ENCODE data around the gene MRPL14.

The MRPL14 gene

DNA sequence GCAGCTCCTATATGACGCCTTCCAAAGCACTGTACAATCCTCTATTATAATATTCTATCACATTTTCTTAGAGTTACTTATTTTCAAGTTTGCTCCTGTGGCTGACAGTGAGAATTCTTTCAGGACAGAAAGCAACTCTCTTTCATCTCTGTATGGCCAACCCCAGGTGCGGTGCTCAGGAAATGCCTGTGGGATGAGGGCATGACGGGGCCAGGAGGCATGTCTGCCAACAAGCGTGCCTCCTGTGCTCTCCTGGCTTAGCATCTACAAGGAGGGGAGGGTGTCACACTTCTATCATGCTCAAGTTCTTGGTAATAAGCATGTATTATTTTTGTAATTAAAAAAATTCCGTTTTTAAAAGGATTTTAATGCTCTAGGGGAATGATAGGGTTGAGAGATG lies 11.4 kb downstream of the MRPL14 start:
- Histone ChIP-seq H3K27me3 (ENCODE audit: control insufficient read depth, insufficient read depth, low read length) (no peaks in the 10 kb centered on the region), H3K9ac (ENCODE audit: low read length) (no peak overlapping the region), H3K4me1 (ENCODE audit: control insufficient read depth, insufficient read depth, low read length) (peaks cover 79% of the 10 kb centered on the region), H3K4me3 (ENCODE audit: low read length) (no peak overlapping the region), H3K9me3 (ENCODE audit: control insufficient read depth, low read length) (no peaks in the 10 kb centered on the region), H3K36me3 (ENCODE audit: control insufficient read depth, insufficient read depth, low read length) (peaks cover 14% of the 10 kb centered on the region)

DNA sequence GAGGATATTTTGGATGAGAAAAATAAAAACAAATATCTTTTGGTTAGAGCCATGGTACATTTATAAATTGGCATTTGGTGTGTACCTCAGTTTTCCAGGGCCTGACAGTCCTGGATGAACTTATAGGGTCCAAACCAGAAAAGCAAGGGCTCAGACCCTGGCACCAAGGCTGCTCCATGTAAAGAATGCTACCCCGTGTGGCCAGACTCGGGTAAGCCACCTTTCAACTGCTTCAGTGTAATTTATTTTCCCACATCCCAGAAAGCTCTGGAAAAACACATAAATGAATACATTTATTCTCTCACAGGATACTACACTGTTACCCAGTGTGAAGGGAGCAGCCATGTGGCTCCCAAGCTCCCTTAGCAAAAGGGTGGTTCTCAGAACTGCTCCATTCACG lies 13.8 kb downstream of the MRPL14 start:
- Histone ChIP-seq H3K4me3 (ENCODE audit: low read length) (no peak overlapping the region), H3K9me3 (ENCODE audit: control insufficient read depth, low read length) (no peaks in the 10 kb centered on the region), H3K4me1 (ENCODE audit: control insufficient read depth, insufficient read depth, low read length) (peaks cover 70% of the 10 kb centered on the region), H3K36me3 (ENCODE audit: control insufficient read depth, insufficient read depth, low read length) (peaks cover 21% of the 10 kb centered on the region), H3K27me3 (ENCODE audit: control insufficient read depth, insufficient read depth, low read length) (no peaks in the 10 kb centered on the region), H3K9ac (ENCODE audit: low read length) (no peak overlapping the region)

DNA sequence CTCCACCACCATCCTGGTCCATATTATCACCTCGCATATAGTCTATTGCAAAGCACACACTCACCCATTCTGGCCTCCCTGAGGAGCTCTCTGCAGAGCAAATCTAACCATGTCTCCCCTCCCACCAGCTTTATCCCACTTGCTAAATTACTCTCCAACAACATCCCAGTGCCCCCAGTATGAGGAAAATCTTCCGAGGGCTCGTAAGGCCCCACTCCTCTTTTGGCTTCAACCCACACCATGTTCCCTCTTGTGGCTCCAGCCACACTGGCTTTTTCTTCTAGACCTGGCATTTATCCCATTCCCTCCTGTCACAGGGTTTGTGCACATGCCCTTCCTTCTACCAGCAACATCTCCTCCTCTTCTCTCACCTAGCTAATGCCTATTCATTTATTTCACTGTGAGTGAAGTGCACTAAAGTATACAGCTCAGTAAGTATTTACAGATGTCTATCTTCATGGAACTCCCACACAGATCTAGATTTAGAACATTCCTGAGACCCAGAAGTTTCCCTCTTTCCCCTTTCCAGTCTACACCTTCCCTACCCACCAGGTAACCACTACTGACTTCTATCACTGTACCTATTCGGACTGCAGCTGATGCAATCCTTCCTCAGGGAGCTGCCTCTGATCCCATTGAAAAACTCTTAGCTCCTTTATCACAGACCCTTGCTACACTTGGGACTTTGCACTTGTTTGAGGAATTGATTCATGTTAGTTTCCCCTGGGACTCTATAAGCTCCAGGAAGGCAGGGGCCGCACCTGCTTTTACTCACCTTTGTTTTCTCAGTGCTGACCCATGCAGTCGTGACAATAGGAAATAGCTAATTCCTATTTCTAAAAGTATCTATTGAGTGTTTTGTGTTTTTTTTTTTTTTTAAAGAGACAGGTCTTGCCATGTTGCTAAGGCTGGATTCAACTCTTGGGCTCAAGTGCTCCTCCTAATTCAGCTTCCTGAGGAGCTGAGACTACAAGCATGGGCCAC lies 15.5 kb downstream of the MRPL14 start:
- Histone ChIP-seq H3K27me3 (ENCODE audit: control insufficient read depth, insufficient read depth, low read length) (no peaks in the 10 kb centered on the region), H3K9ac (ENCODE audit: low read length) (peak overlapping the region; percentile 30), H3K9me3 (ENCODE audit: control insufficient read depth, low read length) (no peaks in the 10 kb centered on the region), H3K4me3 (ENCODE audit: low read length) (no peak overlapping the region), H3K4me1 (ENCODE audit: control insufficient read depth, insufficient read depth, low read length) (peaks cover 53% of the 10 kb centered on the region), H3K36me3 (ENCODE audit: control insufficient read depth, insufficient read depth, low read length) (peaks cover 21% of the 10 kb centered on the region)

DNA sequence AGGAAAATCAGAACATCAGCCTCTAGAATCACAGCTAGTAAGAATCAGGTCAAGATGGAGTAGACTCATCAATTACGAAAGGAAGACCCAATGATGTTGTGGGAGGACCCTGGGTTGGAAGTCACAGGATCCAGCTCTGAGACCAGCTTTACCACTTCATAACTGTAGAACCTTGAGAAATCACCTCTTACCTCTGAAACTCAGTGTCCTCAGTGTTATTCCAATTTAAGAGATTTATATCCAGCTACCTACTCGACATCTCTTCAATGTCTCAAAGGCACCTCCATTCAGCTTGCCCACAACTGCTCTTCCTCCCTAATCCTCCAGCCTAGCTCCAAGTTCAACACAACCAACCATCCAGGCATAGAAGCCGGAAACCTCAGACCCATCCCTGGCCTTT lies 16.3 kb downstream of the MRPL14 start:
- peaks cover 46% of the 10 kb centered on the region for H3K4me1 ChIP-seq (ENCODE audit: control insufficient read depth, insufficient read depth, low read length)
- H3K36me3 ChIP-seq (ENCODE audit: control insufficient read depth, insufficient read depth, low read length) = peaks cover 21% of the 10 kb centered on the region
- H3K9ac ChIP-seq (ENCODE audit: low read length) = peak overlapping the region; percentile 30
- H3K27me3 ChIP-seq (ENCODE audit: control insufficient read depth, insufficient read depth, low read length) = no peaks in the 10 kb centered on the region
- H3K4me3 ChIP-seq (ENCODE audit: low read length) = no peak overlapping the region
- H3K9me3 ChIP-seq (ENCODE audit: control insufficient read depth, low read length) = no peaks in the 10 kb centered on the region

DNA sequence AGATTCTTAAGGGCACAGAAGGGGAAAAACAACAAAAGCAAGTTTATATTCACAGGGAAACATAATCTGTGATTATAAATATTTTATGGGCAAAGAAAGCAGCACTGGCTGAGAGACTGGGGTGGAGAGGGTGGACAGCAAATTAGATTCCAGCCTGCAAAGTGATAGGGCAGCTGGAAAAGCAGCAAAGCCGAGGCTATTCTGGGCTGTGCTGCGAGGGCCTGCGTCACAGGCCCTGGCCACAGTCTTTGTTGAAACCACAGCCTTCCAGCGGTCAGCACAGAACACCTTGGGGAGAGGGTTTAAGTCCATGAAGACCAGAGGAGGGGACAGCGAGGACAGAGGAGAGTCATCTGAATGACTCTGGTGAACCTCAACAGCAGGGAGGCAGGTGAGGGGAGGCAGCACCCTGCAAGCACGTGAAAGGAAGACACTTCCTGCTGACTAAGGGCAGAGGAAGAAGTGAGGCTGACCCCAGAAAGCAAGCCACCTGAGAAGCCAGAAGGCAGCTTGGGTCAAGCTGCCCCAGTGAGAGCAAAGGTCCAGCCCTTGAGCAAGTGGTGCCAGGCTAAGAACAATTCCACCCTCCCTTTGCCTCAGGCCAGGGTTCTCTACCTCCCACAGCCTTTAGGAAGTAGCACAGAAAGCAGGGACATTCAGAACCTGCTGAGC lies 17.1 kb downstream of the MRPL14 start:
- H3K4me3 ChIP-seq (ENCODE audit: low read length) = no peak overlapping the region
- H3K36me3 ChIP-seq (ENCODE audit: control insufficient read depth, insufficient read depth, low read length) = peaks cover 21% of the 10 kb centered on the region
- no peaks in the 10 kb centered on the region for H3K9me3 ChIP-seq (ENCODE audit: control insufficient read depth, low read length)
- H3K9ac ChIP-seq (ENCODE audit: low read length) = peak overlapping the region; percentile 11
- H3K4me1 ChIP-seq (ENCODE audit: control insufficient read depth, insufficient read depth, low read length) = peaks cover 41% of the 10 kb centered on the region
- H3K27me3 ChIP-seq (ENCODE audit: control insufficient read depth, insufficient read depth, low read length) = no peaks in the 10 kb centered on the region

DNA sequence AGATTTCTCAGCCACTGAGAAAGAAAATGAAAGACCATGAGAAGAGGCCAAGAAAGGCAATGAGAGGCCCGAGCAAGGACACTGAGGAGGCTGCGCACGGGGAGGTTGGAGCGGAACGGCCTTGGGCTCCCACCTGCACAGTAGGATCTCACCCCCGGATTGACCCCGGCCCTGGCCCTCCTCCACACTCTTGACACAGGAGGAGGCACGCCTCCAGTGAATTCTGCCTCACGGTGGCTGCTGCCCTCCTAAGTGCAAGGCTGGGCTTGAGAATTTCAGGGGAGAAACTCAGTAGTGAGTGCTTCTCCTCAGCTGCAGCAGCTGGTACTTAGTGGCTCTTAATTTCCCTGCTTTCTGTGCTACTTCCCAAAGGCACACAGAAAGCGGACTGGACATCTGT lies 18.0 kb downstream of the MRPL14 start:
- no peak overlapping the region for H3K9ac ChIP-seq (ENCODE audit: low read length)
- peaks cover 21% of the 10 kb centered on the region for H3K36me3 ChIP-seq (ENCODE audit: control insufficient read depth, insufficient read depth, low read length)
- no peak overlapping the region for H3K4me3 ChIP-seq (ENCODE audit: low read length)
- no peaks in the 10 kb centered on the region for H3K27me3 ChIP-seq (ENCODE audit: control insufficient read depth, insufficient read depth, low read length)
- H3K9me3 ChIP-seq (ENCODE audit: control insufficient read depth, low read length) = no peaks in the 10 kb centered on the region
- peaks cover 34% of the 10 kb centered on the region for H3K4me1 ChIP-seq (ENCODE audit: control insufficient read depth, insufficient read depth, low read length)

DNA sequence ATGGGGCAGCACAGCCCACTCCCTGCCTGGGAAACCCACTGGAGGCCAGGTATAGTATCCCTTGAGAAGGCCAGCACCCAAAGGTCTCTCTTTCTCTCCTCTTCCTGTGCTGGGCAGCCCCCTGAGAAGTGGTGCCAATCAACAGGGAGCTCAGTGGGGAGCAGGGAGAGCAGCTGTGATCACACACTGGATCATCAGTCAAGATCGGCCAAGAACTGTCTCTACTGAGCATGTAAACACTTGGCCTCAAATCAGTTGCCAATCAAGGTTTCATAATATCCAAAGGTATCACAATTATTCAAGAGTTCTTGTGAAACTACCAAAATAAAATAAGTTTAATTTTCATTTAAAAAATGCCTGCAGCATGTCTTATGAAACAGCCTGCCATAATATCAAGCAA lies 18.8 kb downstream of the MRPL14 start:
- peaks cover 14% of the 10 kb centered on the region for H3K36me3 ChIP-seq (ENCODE audit: control insufficient read depth, insufficient read depth, low read length)
- H3K4me3 ChIP-seq (ENCODE audit: low read length) = no peak overlapping the region
- no peaks in the 10 kb centered on the region for H3K9me3 ChIP-seq (ENCODE audit: control insufficient read depth, low read length)
- H3K9ac ChIP-seq (ENCODE audit: low read length) = no peak overlapping the region
- H3K27me3 ChIP-seq (ENCODE audit: control insufficient read depth, insufficient read depth, low read length) = no peaks in the 10 kb centered on the region
- H3K4me1 ChIP-seq (ENCODE audit: control insufficient read depth, insufficient read depth, low read length) = peaks cover 27% of the 10 kb centered on the region

DNA sequence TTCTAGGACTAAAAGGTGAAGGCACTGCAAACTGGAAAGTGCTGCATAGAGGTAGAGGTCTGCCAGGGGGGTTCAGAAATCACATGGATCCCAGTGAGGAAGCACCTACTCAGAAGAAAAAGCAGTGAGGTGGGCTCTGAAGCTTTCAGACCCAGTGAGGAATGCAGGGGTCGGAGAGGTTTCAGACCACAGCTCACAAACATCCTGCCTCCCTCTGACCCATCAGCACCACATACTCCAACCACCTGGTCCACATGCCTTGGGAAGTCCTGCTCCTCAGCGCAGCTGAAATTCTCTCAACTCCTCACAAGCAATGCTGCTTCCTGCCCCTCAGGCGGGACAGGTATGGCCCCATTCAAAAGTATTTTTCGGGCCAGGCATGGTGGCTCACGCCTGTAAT lies 20.2 kb downstream of the MRPL14 start:
- no peaks in the 10 kb centered on the region for H3K27me3 ChIP-seq (ENCODE audit: control insufficient read depth, insufficient read depth, low read length)
- H3K9ac ChIP-seq (ENCODE audit: low read length) = no peak overlapping the region
- no peak overlapping the region for H3K4me3 ChIP-seq (ENCODE audit: low read length)
- peaks cover 9% of the 10 kb centered on the region for H3K36me3 ChIP-seq (ENCODE audit: control insufficient read depth, insufficient read depth, low read length)
- peaks cover 21% of the 10 kb centered on the region for H3K4me1 ChIP-seq (ENCODE audit: control insufficient read depth, insufficient read depth, low read length)
- no peaks in the 10 kb centered on the region for H3K9me3 ChIP-seq (ENCODE audit: control insufficient read depth, low read length)

DNA sequence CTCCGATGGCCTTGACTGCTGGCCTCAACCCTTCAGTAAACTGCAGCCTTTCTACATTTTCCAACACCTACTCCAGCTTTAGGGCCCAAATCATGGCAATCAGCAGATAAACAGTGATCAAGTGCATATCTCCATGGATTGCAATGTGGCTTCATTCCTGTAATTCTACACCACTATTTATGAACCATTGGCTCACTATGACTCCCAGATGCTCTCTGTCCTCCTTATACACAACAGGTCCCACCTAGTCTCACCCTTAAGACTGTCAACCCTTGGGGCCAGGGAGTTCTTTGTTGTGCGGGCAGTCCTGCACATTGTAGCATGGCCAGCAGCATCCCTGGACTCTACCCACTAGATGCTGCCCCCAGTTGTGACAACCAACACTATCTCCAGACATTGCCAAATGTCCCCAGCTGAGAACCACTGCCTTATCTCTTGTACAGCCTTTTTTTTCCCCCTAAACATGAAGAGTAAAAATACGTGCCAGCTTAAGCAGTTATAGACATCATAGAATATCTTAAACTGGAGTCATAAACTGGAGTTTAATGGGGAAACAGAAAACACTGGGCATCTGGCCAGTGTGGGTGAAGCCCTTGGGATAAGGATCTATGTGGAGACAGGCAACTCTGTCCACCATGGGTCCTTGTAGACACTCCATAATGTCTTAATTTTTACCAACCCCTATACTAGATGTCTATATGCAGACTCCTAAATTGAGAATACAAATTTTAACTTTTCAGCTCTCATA lies 21.1 kb downstream of the MRPL14 start:
- peaks cover 9% of the 10 kb centered on the region for H3K36me3 ChIP-seq (ENCODE audit: control insufficient read depth, insufficient read depth, low read length)
- no peaks in the 10 kb centered on the region for H3K9me3 ChIP-seq (ENCODE audit: control insufficient read depth, low read length)
- peaks cover 13% of the 10 kb centered on the region for H3K4me1 ChIP-seq (ENCODE audit: control insufficient read depth, insufficient read depth, low read length)
- H3K4me3 ChIP-seq (ENCODE audit: low read length) = no peak overlapping the region
- H3K27me3 ChIP-seq (ENCODE audit: control insufficient read depth, insufficient read depth, low read length) = no peaks in the 10 kb centered on the region
- no peak overlapping the region for H3K9ac ChIP-seq (ENCODE audit: low read length)

DNA sequence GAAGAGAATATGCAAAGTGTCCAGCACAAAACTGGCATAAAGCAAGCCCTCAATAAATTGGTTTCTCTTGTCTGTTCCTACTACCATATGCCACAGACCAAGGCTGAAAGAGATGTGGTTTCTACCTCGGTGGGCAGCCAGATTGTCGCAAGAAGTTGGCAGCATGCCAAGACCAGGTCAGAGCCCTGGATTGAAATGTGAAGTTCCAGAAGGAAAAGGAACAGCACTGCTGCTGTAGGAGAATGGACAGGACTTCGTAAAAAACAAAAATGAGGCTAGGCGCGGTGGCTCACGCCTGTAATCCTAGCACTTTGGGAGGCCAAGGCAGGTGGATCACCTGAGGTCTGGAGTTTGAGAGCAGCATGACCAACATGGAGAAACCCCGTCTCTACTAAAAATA lies 22.1 kb downstream of the MRPL14 start:
- Histone ChIP-seq H3K36me3 (ENCODE audit: control insufficient read depth, insufficient read depth, low read length) (no peaks in the 10 kb centered on the region), H3K9ac (ENCODE audit: low read length) (no peak overlapping the region)

DNA sequence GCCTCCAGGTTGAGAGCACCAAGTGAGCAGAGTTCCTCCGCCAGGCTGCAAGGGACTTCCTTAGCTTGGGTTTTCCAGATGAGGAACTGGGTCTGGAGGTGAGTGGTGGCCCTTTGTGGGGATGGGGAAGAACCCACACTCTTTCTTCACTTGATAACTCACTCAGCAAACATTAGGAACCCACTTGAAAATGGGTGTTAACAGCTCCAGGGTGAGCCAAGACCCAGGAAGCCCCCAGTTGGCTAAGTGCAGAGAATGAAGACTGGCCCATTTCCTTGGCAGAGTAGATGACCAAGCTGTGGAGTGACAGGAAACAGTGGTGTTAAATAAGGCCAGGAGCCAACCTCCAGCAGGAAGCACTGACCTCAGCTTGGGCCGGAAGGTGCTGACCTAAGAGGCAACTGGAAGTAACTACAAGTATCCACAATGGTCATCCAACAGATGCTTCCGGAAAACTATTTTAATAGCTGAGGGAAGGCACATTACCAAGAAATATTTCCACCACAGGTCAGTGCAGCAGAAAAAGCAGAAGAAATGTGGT lies 22.7 kb downstream of the MRPL14 start:
- Histone ChIP-seq H3K27me3 (ENCODE audit: control insufficient read depth, insufficient read depth, low read length) (no peaks in the 10 kb centered on the region), H3K4me3 (ENCODE audit: low read length) (no peak overlapping the region), H3K9ac (ENCODE audit: low read length) (no peak overlapping the region), H3K36me3 (ENCODE audit: control insufficient read depth, insufficient read depth, low read length) (no peaks in the 10 kb centered on the region), H3K9me3 (ENCODE audit: control insufficient read depth, low read length) (no peaks in the 10 kb centered on the region), H3K4me1 (ENCODE audit: control insufficient read depth, insufficient read depth, low read length) (no peaks in the 10 kb centered on the region)

More for the DNA sequence above, 22.1 kb downstream of the MRPL14 start:
- H3K9me3 ChIP-seq (ENCODE audit: control insufficient read depth, low read length) = no peaks in the 10 kb centered on the region
- no peaks in the 10 kb centered on the region for H3K27me3 ChIP-seq (ENCODE audit: control insufficient read depth, insufficient read depth, low read length)
- peaks cover 2% of the 10 kb centered on the region for H3K4me1 ChIP-seq (ENCODE audit: control insufficient read depth, insufficient read depth, low read length)
- H3K4me3 ChIP-seq (ENCODE audit: low read length) = no peak overlapping the region

All from mucosa of stomach (tissue), 1 donor.